Heart right ventricle (tissue), 16 donors: ENCODE measurements around the gene SLIT3. TPM values are rescaled to one million over a fixed set of nuclear protein-coding genes. Genes with fewer than 3 reads are reported as not detected.

Source experiments
- ATAC-seq, 8 donors: fragments of 200-7000 bp; cut with Tn5 transposase; one replicate each; pipeline ENCODE4 v1.9.1; 2020; ENCODE audit warnings: mild to moderate bottlenecking in 8 of 8, moderate library complexity in 8 of 8, moderate number of reproducible peaks in 1 of 8
- DNase-seq, 2 donors: peaks; one replicate each; pipeline ENCODE4 v3.0.0-alpha.2; 2020
- H3K27ac ChIP-seq, 10 donors: fragments of 200-600 bp; sonication (generic) in 2 of 10; one replicate each; pipeline versions ENCODE4 v1.5.0 to v1.8.0; 2020 to 2022; ENCODE audit warnings: mild to moderate bottlenecking in 3 of 10
- H3K27me3 ChIP-seq, 7 donors: fragments of 200-600 bp; one replicate each; pipeline ENCODE4 v1.8.0; 2021 to 2022; ENCODE audit warnings: mild to moderate bottlenecking in 2 of 7
- H3K36me3 ChIP-seq, 9 donors: fragments of 200-600 bp; sonication (generic) in 1 of 9; one replicate each; pipeline versions ENCODE4 v1.5.0 to v1.8.0; 2020 to 2022; ENCODE audit warnings: mild to moderate bottlenecking in 2 of 9
- H3K4me1 ChIP-seq, 9 donors: fragments of 200-600 bp; sonication (generic) in 1 of 9; one replicate each; pipeline versions ENCODE4 v1.5.0 to v1.8.0; 2020 to 2022; ENCODE audit warnings: mild to moderate bottlenecking in 4 of 9
- H3K4me3 ChIP-seq, 10 donors: fragments of 200-600 bp; sonication (generic) in 2 of 10; one replicate each; pipeline versions ENCODE4 v1.5.0 to v1.8.0; 2020 to 2022; ENCODE audit warnings: mild to moderate bottlenecking in 7 of 10, moderate library complexity in 2 of 10
- H3K9me3 ChIP-seq, 11 donors: fragments of 200-600 bp in 10 of 11; sonication (generic) in 2 of 11; one replicate each; pipeline versions ENCODE4 v1.5.0 to v1.8.0; 2013 to 2022; ENCODE audit warnings: mild to moderate bottlenecking in 2 of 11, control low read depth in 1 of 11, moderate library complexity in 1 of 11
- CTCF ChIP-seq, 9 donors: fragments of 200-600 bp; sonication (generic) in 2 of 9; IDR thresholded peaks; one replicate each; pipeline versions ENCODE4 v1.5.0 to v1.8.0; 2021 to 2022; ENCODE audit warnings: antibody characterized with exemption in 9 of 9, mild to moderate bottlenecking in 5 of 9, moderate library complexity in 1 of 9
- WGBS, 2 donors: extraction: QIAGEN DNeasy Blood & Tissue Kit; methylation state at CpG; one replicate each; pipeline ENCODE4 v1.1.7; 2013; ENCODE audit warnings: inconsistent platforms in 1 of 2; 5-methylcytosine and 5-hydroxymethylcytosine counted together
- intact Hi-C, 10 donors: fragments of 100-400 bp; cut with DNase I; formaldehyde crosslinking; loops; one replicate each; pipeline versions ENCODE4 v1.11.1 to v1.14.2; 2022
- polyA plus RNA-seq, 2 donors: library from polyadenylated mRNA; stranded (reverse); fragments of 200-250 nt; gene quantifications; one replicate each; pipeline ENCODE4 v1.2.3, GENCODE V29; 2013
- total RNA-seq, 10 donors: library from RNA; stranded (reverse); fragmentation: NEBNext Ultra II Directional in 3 of 10; extraction: Animal tissue kit (Norgen Biotek cat#: 25700) in 3 of 10; gene quantifications; one replicate each; pipeline versions ENCODE4 v1.2.1 to v1.2.4, GENCODE V29; 2021 to 2023
- donor health status: Arrhythmogenic right ventricular cardiomyopathy.
- donor health status: ischemic (EF 13 %, LVEDD 7.1; RV severe dilation, severe dysfunction).
- donor health status: healthy with polysubstance abuse.
- donor health status: DM: no; HTN: yes; CAD: no.
- donor health status: DM: no; HTN: no; CAD: no.
- donor health status: ischemic (EF 25% LVEDD 6.9; RV normal size, moderate dysfunction).
- donor health status: ischemic (EF 25% LVEDD 5.7; RV mildly dilated, moderate dysfunction).
- donor health status: healthy.
- donor health status: DM: yes; HTN: yes; CAD: no.
- donor health status: Ischemic cardiomyopathy.
- donor health status: ischemic (EF 35%, LVEDD 5.7; RV mildly dilated, moderate dysfunction).
- donor health status: nonischemic (EF 11% LVEDD 7.7; RV severe dilation, severe dysfunction).
- donor health status: DM: yes; HTN: yes; CAD: no.
- donor health status: PGD.
- donor health status: ischemic (EF 29% LVEDD 5.4; RV normal size, mild dysfunction).
- donor health status: nonischemic (EF 23%, LVEDD 6.1; RV moderate dilation, normal function).

Gene SLIT3
- total and polyA plus RNA-seq, 12 donors: 2.0 to 29.2 (median 12.1) TPM

GRCh38 chr5:169022718-169023117 is 278.2 kb downstream of the SLIT3 start:
- H3K27ac ChIP-seq: no peak overlapping the region
- no peaks in the 10 kb centered on the region for H3K4me1 ChIP-seq
- 91 to 92% methylated on average over 4 of the region's 4 CpGs for WGBS, 2 donors
- H3K27me3 ChIP-seq: peaks cover 0 to 10% (median 0%) of the 10 kb centered on the region in 7 donors
- DNase-seq (no peak), ATAC-seq (no peak)
- no peak for TF ChIP-seq CTCF (IDR thresholded peaks at IDR 0.05)
- no peak overlapping the region for H3K4me3 ChIP-seq
- peaks cover 0 to 3% (median 0%) of the 10 kb centered on the region in 11 donors for H3K9me3 ChIP-seq
- no peaks in the 10 kb centered on the region for H3K36me3 ChIP-seq
- intact Hi-C loops: no loop called here

- H3K27ac ChIP-seq: no peak overlapping the region
- DNase-seq (no peak), ATAC-seq (no peak)
- no peak for TF ChIP-seq CTCF (IDR thresholded peaks at IDR 0.05)
- peaks cover 0 to 18% (median 0%) of the 10 kb centered on the region in 7 donors for H3K27me3 ChIP-seq
- H3K4me1 ChIP-seq: no peaks in the 10 kb centered on the region
- 31 to 37% methylated on average over 2 of the region's 2 CpGs for WGBS, 2 donors
- H3K36me3 ChIP-seq: no peaks in the 10 kb centered on the region
- H3K9me3 ChIP-seq: no peaks in the 10 kb centered on the region
- no peak overlapping the region for H3K4me3 ChIP-seq
- intact Hi-C loops: no loop called here
Measured at GRCh38 chr5:169020102-169020501, 280.8 kb downstream of the SLIT3 start.

GRCh38 chr5:169018925-169019324 is 282.0 kb downstream of the SLIT3 start:
- 60 to 65% methylated on average over 6 of the region's 6 CpGs for WGBS, 2 donors
- DNase-seq (no peak), ATAC-seq (no peak)

GRCh38 chr5:169015991-169016390 is 284.9 kb downstream of the SLIT3 start:
- intact Hi-C loops: no loop called here
- H3K4me3 ChIP-seq: no peak overlapping the region
- TF ChIP-seq CTCF (IDR thresholded peaks at IDR 0.05): no peak
- no peaks in the 10 kb centered on the region for H3K36me3 ChIP-seq
- peaks cover 0 to 22% (median 0%) of the 10 kb centered on the region in 7 donors for H3K27me3 ChIP-seq
- H3K27ac ChIP-seq: no peak overlapping the region
- DNase-seq (no peak), ATAC-seq (no peak)
- no peaks in the 10 kb centered on the region for H3K4me1 ChIP-seq
- no peaks in the 10 kb centered on the region for H3K9me3 ChIP-seq
- WGBS, 2 donors: 61 to 66% methylated on average over 5 of the region's 5 CpGs

More at GRCh38 chr5:169018925-169019324, 282.0 kb downstream of the SLIT3 start:
- H3K27me3 ChIP-seq: peaks cover 0 to 22% (median 0%) of the 10 kb centered on the region in 7 donors
- no peak for TF ChIP-seq CTCF (IDR thresholded peaks at IDR 0.05)
- intact Hi-C loops: no loop called here
- H3K4me3 ChIP-seq: no peak overlapping the region
- no peaks in the 10 kb centered on the region for H3K4me1 ChIP-seq
- no peak overlapping the region for H3K27ac ChIP-seq
- no peaks in the 10 kb centered on the region for H3K36me3 ChIP-seq
- H3K9me3 ChIP-seq: no peaks in the 10 kb centered on the region
